GM18868 (cell line): ENCODE data around the gene HOXC5.
A peak's percentile ranks its signal among the peaks of the same experiment; 100 is the strongest.

ENCODE experiments used
- ATAC-seq: cut with Tn5 transposase; IDR thresholded peaks from one replicate; pipeline ENCODE4 v1.9.1; 2021; ENCODE audit warnings: mild to moderate bottlenecking, moderate library complexity; ENCODE audit not compliant: unreplicated experiment

Gene HOXC5

DNA sequence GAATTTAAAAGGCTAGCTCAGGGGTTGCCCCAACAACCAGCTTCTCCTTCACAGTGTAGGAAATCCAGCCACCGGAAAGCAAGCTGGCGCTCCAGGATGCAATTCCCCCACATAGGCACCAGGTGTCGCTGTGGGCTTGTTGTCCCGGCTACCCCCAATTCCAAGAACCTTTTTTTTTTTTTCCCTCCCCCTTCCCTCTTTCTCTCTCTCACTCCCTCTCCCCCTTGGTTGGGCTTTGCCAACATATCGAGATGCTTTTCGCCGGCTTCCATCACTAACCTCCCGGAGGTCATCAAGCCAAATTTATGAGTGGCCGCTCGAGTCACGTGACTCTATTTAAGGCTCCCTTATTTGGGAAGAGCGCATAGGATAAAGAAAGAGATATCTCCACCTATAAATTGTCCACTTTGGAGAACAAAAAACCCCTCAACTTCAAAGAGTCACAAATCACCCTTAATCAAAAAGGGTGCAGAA is at the start of gene HOXC5:
Gene HOXC5 (plus strand): TSS at position 424 of the 474 bp plus-strand sequence. CDS start 73 bp downstream, outside the sequence.
- ATAC-seq = no peak

- no peak for ATAC-seq
Measured at GRCh38 chr12:53983568-53983949, 49.3 kb upstream of the HOXC5 start.

DNA sequence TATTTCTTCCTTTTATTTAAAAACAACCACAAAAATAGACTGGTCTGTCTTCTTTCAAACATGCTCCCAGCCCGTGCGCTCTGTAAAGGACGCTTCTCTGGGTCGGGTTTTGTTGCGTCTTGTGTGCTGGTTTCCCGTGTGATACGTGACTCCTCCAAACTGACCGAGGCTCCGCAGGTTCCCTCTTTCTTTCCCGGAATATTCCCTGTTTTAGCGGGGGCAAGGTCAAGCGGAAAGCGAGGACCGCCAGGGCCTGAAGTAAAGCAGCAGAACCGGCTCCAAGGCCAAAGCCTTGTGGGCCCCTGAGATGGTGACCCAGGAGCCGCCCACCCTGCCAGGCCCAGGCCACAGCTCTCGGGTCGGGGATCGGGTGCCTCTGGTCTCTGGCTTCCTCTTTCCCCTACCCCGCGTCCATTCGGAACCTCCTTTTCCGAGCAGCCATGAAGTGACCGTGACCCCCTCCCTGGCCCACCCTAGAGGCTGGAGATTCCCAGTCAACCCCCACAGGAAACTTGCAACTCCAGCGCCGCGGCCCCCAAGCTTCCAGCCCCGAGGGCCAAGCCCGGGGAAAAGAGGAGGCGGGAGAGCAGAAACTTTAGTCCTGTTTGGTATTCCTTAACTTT is 48.8 kb upstream of the HOXC5 start:
- no peak for ATAC-seq

GRCh38 chr12:53984901-53985691 is 47.8 kb upstream of the HOXC5 start, which contains the start of gene HOXC10:
Gene HOXC10 (plus strand): TSS chr12:53985146. CDS start chr12:53985260, 114 bp downstream.
- ATAC-seq = peak; percentile 58

DNA sequence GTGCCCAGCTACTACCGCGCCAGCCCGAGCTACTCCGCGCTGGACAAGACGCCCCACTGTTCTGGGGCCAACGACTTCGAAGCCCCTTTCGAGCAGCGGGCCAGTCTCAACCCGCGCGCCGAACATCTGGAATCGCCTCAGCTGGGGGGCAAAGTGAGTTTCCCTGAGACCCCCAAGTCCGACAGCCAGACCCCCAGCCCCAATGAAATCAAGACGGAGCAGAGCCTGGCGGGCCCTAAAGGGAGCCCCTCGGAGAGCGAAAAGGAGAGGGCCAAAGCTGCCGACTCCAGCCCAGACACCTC is 47.2 kb upstream of the HOXC5 start:
- ATAC-seq = no peak

DNA sequence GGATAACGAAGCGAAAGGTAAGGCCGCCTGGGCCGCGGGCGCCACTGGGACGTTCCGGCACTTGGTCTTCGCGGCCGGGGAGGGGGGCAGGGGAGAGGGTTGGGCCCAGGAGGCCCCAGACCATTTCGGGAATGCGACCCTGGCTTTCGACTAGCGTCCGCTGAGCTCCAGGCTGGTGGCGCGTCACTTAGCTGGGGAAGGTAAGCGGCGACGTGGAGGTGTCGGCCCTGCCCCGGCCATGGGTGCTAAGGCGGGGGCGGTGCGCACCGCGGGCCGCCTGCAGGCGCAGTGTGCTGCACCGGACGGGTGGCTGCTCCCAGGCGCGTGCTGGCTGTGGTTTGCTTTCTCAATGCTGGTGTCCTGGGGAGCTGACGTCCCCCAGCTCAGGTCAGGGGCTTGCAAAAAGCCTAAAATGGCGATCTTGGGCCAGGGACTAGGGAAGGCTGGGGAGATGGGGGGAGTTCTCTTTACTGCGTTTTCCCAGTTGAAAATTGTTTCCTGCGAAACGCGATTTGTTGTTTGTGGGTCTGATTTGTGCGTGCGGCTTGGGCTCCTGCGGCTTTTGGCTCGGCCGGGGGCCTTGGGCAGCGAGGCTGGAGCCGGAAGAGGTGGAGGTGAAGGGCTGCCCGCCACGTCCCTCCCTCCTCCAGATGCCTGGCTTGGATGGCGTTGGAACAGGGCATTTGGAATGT is 46.7 kb upstream of the HOXC5 start:
- no peak for ATAC-seq

DNA sequence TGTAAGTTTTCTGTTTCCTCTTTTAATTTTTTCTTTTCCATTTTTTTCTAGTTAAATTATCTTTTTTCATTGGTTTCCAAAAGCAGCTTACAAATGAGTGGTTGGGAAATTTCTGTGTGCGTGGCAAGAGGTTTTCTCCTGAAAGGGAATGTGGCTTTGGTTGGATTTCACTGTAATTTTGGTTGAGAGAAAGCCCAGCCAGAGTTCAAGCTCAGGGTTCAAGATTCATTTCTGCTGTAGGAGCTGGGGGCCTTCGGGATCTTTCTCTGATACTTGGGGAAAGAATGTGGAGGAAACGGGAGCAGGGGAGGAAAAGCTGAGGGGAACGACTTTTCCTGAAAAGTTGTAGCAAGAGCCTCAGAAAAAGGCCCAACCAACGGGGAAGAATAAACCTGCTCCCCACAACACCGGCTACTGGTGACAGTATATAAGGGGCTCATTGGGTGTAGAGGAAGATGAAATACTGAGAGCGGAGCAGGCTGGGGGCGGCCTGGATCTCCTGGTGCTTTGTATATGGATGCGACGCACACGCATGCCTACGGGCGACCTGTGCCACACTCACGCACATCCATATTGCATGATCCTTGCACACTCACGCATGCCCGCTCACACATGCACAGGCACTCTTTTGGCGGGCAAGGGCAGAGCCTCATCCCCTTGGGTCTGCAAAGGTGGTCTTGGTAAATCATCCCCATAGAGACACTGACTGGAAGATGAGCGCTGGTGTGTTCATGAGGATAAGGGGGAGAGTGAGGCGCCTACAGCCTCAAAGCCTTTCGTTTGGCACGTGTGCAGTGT is 46.0 kb upstream of the HOXC5 start:
- no peak for ATAC-seq

- ATAC-seq = no peak
Measured at GRCh38 chr12:53987787-53988230, 45.0 kb upstream of the HOXC5 start.

DNA sequence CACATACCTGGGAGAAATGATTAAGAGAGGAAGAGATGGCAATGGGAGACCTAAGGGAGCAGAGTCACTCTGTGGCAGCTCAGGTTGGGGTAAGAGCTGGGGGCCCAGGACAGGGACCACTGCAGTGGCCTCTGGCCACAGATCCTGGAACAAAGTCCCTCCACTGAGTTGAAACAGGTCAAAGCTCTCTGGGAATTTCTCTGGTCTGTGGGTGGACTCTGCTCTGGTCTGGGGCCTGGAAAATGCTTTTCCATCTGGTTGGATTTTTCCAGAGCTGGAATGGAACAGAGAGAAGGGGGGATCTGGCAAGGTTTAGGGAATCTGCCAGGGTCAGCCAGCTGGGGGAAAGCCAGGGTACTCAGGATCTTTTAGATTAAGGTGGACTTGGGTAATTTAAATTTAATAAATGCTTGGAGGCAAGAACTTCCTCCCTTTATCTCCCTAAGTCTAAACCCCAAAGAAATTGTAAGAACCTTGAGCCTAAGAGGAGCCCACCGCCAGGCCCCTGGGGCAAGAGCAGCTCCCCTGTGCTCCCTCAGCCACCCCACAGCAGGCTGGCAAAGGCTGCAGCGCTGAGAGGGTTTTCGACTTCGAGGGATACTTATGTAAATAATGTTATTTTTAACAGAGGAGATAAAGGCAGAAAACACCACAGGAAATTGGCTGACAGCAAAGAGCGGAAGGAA is 44.2 kb upstream of the HOXC5 start:
- no peak for ATAC-seq

GRCh38 chr12:53989227-53990113 is 43.4 kb upstream of the HOXC5 start:
- ATAC-seq = no peak

DNA sequence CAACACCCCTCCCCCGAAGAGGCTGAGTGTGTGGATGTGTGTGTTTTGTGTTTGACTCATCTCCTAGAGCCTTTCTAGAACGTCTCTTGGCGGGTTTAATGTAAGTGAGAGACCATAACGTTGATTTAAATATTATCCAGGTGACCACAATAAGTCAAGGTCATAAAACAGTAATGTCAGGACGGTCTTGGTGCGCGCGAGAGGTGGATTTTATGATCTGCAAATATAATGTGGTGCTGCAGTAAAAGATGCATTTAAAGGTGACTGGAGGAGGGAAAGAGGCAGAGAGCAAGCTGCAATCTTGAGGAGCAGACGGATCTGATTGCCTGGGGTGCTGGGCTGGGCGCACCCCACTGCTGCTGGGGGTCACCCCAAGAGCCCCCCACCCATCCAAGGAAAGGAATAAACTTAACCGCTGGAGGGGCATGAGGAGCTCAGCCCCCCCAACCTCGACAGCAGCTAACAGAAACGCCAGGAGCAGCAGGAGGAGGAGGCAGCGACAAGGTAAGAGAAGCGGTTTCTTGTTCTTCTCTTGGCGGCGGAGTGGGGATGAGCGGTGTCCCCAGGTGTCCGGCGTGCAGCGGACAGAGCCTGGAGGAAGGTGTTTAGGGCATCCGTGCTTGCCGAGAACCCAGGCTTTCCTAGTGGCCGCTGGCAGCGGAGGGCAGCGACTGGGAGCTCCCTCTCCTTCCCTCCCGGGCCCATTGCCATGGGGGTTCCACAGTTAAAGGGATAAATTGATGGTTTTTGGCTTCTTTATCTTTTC is 42.4 kb upstream of the HOXC5 start:
- ATAC-seq = no peak

- no peak for ATAC-seq
Measured at GRCh38 chr12:53991077-53991460, 41.8 kb upstream of the HOXC5 start.

DNA sequence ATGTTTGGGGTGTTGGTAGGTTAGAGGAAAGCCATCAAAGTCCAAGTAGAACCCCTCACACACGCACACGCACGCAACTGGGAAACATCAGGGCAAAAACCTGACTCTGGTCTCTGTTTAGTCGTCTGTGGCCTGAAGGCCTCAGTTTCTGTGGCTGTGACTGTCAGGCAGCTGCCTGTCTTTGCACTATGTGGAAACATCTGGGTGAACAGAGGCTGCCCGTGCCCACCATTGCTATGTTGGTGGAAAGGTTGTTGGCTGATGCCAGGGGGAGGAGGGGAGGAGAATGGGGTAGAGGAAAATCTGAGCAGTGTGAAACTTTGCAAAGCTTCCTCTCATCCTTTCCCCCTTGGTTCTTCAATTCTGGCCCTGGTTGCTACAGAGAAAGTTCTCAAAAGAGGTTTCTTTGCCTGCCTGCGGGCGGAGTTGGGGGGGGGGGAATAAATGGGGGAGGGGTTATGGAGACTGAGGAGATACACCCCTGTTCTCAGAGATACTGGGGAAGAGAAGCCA is 40.4 kb upstream of the HOXC5 start:
- no peak for ATAC-seq

- no peak for ATAC-seq
Measured at GRCh38 chr12:53993162-53994008, 39.5 kb upstream of the HOXC5 start.

GRCh38 chr12:53994009-53994263 is 38.9 kb upstream of the HOXC5 start:
- no peak for ATAC-seq

DNA sequence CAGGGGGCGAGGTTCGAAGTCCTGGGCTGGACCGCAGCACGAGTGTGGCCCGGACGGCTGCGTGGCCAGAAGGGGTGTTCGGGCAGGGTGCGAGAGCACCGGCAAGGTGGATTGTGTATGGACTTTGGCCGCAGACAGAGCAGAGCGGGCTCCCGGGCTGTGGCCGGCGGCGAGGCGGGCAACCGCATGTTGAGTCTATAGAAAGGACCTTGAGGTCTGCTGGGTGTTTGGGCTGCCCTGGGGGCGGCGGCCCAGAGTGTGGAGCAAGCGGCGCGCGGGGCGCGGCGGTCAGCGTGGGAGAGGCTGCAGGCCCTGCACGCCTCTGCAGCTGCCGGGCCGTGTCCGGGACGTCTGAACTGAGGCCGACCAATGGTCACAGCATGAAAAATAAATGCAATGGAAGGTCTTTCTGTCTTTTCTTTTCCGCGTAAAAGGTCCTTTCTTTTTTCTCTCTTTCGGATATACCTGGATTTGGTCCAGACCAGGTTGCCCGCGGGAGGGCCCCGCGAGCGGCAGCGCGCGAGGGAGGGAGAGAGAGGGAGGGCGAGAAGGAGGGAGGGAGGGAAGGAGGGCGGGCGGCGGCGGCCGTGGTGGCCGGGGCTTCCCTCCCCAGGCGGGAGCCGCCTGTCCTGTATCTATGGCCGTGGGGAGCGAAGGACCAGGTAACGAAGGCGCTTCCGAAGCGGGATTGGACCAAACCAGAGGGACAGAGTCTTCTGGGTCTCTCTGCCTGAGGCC is 38.4 kb upstream of the HOXC5 start:
- no peak for ATAC-seq

DNA sequence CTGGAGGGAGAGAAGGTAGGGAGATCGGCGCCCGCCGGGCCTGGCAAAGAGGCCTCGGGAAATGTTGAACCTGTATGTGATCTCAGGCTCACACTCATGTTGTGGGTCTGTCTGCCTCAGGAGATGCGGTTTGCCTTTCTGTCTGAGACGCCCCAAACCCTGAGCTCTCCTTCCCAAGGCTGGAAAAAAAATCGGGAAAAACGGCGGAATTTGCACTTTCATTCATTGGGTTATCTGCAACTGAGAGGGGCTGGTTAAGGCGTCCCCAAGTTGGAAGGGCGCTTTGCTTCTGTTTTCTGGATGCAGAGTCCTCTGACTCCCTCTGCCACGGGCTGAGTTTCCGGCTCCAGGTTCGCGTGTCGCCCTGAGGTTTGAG is 37.9 kb upstream of the HOXC5 start:
- ATAC-seq = no peak
